ENCODE results near the gene CSMD2.

DNA sequence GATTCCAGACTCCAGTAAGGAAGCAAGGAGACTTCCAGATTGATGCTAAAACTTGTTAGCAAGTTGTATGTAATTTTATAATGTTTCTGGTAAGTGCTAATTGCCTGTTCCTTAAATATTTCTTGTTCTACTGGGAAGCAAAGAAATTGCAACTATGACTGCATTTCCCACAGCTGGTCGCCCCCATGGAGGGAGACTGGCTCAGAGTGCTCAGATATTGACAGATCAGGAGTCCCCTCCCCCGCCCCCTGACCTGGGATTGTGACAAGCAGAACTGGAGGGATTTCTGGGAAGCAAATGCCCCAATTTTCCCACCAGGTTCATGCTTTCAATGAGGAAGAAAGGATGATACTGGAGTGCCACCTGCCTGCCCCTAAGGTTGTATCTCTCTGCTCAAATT, 383.4 kb downstream of the CSMD2 start:
- TF ChIP-seq CEBPB (IDR thresholded peaks at IDR 0.05; ENCODE audit: low read depth, low read length) = no peak
- TF ChIP-seq, protein P1, sequence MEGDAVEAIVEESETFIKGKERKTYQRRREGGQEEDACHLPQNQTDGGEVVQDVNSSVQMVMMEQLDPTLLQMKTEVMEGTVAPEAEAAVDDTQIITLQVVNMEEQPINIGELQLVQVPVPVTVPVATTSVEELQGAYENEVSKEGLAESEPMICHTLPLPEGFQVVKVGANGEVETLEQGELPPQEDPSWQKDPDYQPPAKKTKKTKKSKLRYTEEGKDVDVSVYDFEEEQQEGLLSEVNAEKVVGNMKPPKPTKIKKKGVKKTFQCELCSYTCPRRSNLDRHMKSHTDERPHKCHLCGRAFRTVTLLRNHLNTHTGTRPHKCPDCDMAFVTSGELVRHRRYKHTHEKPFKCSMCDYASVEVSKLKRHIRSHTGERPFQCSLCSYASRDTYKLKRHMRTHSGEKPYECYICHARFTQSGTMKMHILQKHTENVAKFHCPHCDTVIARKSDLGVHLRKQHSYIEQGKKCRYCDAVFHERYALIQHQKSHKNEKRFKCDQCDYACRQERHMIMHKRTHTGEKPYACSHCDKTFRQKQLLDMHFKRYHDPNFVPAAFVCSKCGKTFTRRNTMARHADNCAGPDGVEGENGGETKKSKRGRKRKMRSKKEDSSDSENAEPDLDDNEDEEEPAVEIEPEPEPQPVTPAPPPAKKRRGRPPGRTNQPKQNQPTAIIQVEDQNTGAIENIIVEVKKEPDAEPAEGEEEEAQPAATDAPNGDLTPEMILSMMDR (conservative IDR thresholded peaks at IDR 0.05; ENCODE audit: low read depth, low read length) = no peak
- TF ChIP-seq MAZ (IDR thresholded peaks at IDR 0.05; ENCODE audit: borderline replicate concordance, low read depth, low read length) = no peak
- TF ChIP-seq MAFK (IDR thresholded peaks at IDR 0.05; ENCODE audit: low read depth, low read length) = no peak
- no peak for TF ChIP-seq CHD1 (IDR thresholded peaks at IDR 0.05; ENCODE audit: low read depth, low read length)
- no peak for TF ChIP-seq POLR2A (IDR thresholded peaks at IDR 0.05; ENCODE audit: low read depth, low read length)
- TF ChIP-seq SMC3 (IDR thresholded peaks at IDR 0.05; ENCODE audit: low read depth, low read length) = no peak
- no peak for TF ChIP-seq RFX5 (IDR thresholded peaks at IDR 0.05; ENCODE audit: low read depth, low read length)
